CD4-positive, alpha-beta T cell treated with Interleukin-17A for 4 hours (primary cell): Measurements from ENCODE around the gene LIME1.

Experiments
- DNase-seq: peaks from one replicate; pipeline ENCODE4 v3.0.0-alpha.2; 2020; ENCODE audit warnings: mixed read lengths

Gene LIME1

GRCh38 chr20:63697357-63697867 is 39.1 kb upstream of the LIME1 start:
- DNase-seq = no peak

- no peak for DNase-seq
These were observed 38.5 kb upstream of the LIME1 start for GRCh38 chr20:63697868-63698545.

- peak; percentile 31 for DNase-seq
These were observed 37.6 kb upstream of the LIME1 start for GRCh38 chr20:63698739-63699465.

- no peak for DNase-seq
These were observed 36.8 kb upstream of the LIME1 start for GRCh38 chr20:63699466-63700198.

- DNase-seq = no peak
These were observed 36.0 kb upstream of the LIME1 start for GRCh38 chr20:63700199-63701050.

GRCh38 chr20:63701051-63701328 is 35.5 kb upstream of the LIME1 start:
- no peak for DNase-seq

- DNase-seq = no peak
These were observed 35.0 kb upstream of the LIME1 start for GRCh38 chr20:63701329-63702035.

- no peak for DNase-seq
These were observed 34.3 kb upstream of the LIME1 start for GRCh38 chr20:63702036-63702665.

GRCh38 chr20:63702751-63703470 is 33.6 kb upstream of the LIME1 start:
- DNase-seq = no peak

GRCh38 chr20:63703471-63703975 is 32.9 kb upstream of the LIME1 start:
- no peak for DNase-seq

- no peak for DNase-seq
These were observed 32.3 kb upstream of the LIME1 start for GRCh38 chr20:63703976-63704748.

GRCh38 chr20:63704749-63705117 is 31.7 kb upstream of the LIME1 start:
- no peak for DNase-seq

- no peak for DNase-seq
These were observed 31.0 kb upstream of the LIME1 start for GRCh38 chr20:63705232-63706026.

GRCh38 chr20:63706027-63706695 is 30.3 kb upstream of the LIME1 start:
- no peak for DNase-seq

GRCh38 chr20:63706852-63707557 is 29.5 kb upstream of the LIME1 start:
- peak; percentile 74 for DNase-seq

GRCh38 chr20:63707558-63708300 is 28.7 kb upstream of the LIME1 start, which contains the start of the genes ARFRP1 and ZGPAT:
Gene ARFRP1 (minus strand): TSS chr20:63707976. CDS start chr20:63707091, 885 bp downstream.
Gene ZGPAT (plus strand): TSS chr20:63708039. CDS start chr20:63708581, 542 bp downstream.
- DNase-seq = peak; percentile 92
